SH-SY5Y (cell line): Measurements from ENCODE around the gene PCBD1.

ENCODE experiments used
- GATA2 ChIP-seq: IDR thresholded peaks from 2 replicates; pipeline ENCODE4 v1.6.1; 2011; ENCODE audit warnings: mild to moderate bottlenecking, low read depth, low read length
- GATA3 ChIP-seq: IDR thresholded peaks from 2 replicates; pipeline ENCODE4 v1.6.1; 2011; ENCODE audit warnings: low read depth, mild to moderate bottlenecking, low read length, moderate library complexity

GRCh38 chr10:70928140-70928539 is 39.8 kb upstream of the PCBD1 start:
- TF ChIP-seq GATA2 (no peak), GATA3 (no peak)
